Progenitor cell of endocrine pancreas (in vitro differentiated cells): Measurements from ENCODE around the gene DCBLD1. TPM values are rescaled to one million over a fixed set of nuclear protein-coding genes. Genes with fewer than 3 reads are reported as not detected.

Experiments used
- DNase-seq: peaks from one replicate; pipeline ENCODE4 v3.0.0; 2021; ENCODE audit warnings: low spot score; ENCODE audit not compliant: unreplicated experiment
- H3K27ac Mint-ChIP-seq: 2 replicates; pipeline ENCODE4 v1.8.0; 2021; ENCODE audit warnings: mild to moderate bottlenecking, moderate library complexity, mixed read lengths
- H3K27me3 Mint-ChIP-seq: 2 replicates; pipeline ENCODE4 v1.8.0; 2021; ENCODE audit warnings: mixed read lengths
- H3K36me3 Mint-ChIP-seq: 2 replicates; pipeline ENCODE4 v1.8.0; 2022; ENCODE audit warnings: mixed read lengths; ENCODE audit not compliant: insufficient read depth
- H3K4me1 Mint-ChIP-seq: 2 replicates; pipeline ENCODE4 v1.8.0; 2021; ENCODE audit warnings: low read depth, mixed read lengths
- H3K4me3 Mint-ChIP-seq: 2 replicates; pipeline ENCODE4 v1.8.0; 2021; ENCODE audit warnings: low read depth, mild to moderate bottlenecking, moderate library complexity, mixed read lengths
- H3K9me3 Mint-ChIP-seq: 2 replicates; pipeline ENCODE4 v1.8.0; 2021; ENCODE audit warnings: low read depth, mixed read lengths
- total RNA-seq: library from RNA; stranded (reverse); gene quantifications from 2 replicates; pipeline ENCODE4 v1.2.1, GENCODE V29; 2021
- TF ChIP-seq, protein P1 (sequence below): fragments of 200-600 bp; sonication (generic); IDR thresholded peaks from one replicate; pipeline ENCODE4 v1.5.0; 2021; ENCODE audit warnings: antibody characterized with exemption, mild to moderate bottlenecking; ENCODE audit not compliant: unreplicated experiment

The DCBLD1 gene
- total RNA-seq, 1 donor from 2014 or later: 37.4 TPM

DNA sequence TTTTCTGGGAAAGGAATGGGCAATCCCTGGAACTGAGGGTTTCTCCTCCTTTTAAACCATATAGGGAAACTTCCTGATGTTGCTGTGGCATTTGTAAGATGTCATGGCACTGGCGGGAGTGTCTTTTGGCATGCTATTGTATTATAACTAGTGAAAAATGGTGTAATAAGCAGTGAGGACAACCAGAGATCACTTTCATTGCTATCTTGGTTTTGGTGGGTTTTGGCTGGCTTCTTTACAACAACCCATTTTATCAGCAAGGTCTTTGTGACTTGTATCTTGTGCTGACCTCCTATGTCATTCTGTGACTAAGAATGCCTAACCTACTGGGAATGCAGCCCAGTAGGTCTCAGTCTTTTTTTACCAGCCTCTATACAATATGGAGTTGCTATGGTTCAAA lies 9.1 kb upstream of the DCBLD1 start:
- TF ChIP-seq, protein P1, sequence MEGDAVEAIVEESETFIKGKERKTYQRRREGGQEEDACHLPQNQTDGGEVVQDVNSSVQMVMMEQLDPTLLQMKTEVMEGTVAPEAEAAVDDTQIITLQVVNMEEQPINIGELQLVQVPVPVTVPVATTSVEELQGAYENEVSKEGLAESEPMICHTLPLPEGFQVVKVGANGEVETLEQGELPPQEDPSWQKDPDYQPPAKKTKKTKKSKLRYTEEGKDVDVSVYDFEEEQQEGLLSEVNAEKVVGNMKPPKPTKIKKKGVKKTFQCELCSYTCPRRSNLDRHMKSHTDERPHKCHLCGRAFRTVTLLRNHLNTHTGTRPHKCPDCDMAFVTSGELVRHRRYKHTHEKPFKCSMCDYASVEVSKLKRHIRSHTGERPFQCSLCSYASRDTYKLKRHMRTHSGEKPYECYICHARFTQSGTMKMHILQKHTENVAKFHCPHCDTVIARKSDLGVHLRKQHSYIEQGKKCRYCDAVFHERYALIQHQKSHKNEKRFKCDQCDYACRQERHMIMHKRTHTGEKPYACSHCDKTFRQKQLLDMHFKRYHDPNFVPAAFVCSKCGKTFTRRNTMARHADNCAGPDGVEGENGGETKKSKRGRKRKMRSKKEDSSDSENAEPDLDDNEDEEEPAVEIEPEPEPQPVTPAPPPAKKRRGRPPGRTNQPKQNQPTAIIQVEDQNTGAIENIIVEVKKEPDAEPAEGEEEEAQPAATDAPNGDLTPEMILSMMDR: no peak
- H3K27ac Mint-ChIP-seq: no peak overlapping the region
- DNase-seq: no peak
- H3K4me1 Mint-ChIP-seq: peaks cover 4% of the 10 kb centered on the region
- peaks cover 1% of the 10 kb centered on the region for H3K36me3 Mint-ChIP-seq
- no peak overlapping the region for H3K4me3 Mint-ChIP-seq
- no peaks in the 10 kb centered on the region for H3K27me3 Mint-ChIP-seq
- H3K9me3 Mint-ChIP-seq: no peaks in the 10 kb centered on the region

DNA sequence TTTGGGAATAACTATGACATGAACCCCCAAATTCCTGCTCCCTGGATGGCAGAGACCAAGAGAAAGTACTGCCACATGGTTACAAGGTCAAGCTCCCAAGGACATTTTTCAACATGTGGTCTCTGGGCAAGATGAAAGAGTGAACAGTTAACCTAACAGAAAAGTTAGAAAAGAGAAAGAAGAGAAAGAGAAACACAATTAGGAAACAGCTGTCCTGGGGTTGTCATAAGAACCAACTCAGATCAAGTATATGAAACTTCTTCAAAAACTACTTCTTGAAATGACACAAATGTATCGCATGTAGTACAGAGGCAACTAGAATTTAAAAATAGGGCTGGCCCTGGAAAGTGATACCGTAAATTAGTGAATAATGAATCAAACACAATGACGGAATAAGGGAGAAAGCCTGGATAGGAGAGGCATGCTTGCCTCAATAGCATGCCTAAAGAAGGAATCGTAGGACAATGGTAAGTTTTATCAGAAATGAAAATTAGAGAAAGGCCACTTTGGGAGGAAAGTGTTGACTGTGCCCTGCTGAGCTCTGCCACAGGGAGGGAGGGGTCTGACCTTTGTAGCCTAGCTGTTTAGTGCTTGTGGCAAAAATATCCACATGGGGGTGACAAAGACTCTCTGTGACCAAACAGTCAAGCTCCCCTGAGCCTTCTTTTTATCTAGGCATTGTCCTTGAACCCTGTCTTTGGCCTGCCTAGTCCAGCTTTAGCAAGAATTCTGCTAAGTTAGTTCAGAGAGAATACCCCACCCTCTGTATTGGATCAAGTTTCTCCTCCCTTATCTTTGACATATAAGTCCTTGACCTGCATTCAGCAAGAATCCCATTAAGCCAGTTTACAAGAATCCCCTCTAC lies 4.3 kb upstream of the DCBLD1 start:
- Mint-ChIP-seq H3K36me3 (peaks cover 1% of the 10 kb centered on the region), H3K4me1 (peaks cover 29% of the 10 kb centered on the region), H3K9me3 (no peaks in the 10 kb centered on the region), H3K4me3 (no peak overlapping the region), H3K27ac (peak overlapping the region; percentile 47), H3K27me3 (peaks cover 8% of the 10 kb centered on the region)
- DNase-seq: no peak
- TF ChIP-seq, protein P1: no peak

DNA sequence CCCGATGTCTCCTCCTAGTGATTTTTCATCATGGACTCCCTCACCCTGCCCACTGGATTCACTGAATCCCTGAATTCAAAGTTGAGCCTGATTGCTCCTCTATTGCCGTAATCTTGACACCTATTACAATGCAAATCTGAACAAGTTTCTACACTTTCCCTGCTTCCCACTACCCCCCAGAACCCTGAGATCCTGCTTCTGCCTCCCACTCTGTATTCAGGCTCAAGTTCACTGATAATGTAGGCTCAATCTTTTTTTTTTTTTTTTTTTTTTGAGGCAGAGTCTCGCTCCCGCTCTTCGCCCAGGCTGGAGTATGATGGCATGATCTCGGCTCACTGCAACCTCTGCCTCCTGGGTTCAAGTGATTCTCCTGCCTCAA lies 3.6 kb upstream of the DCBLD1 start:
- no peak overlapping the region for H3K4me3 Mint-ChIP-seq
- peaks cover 1% of the 10 kb centered on the region for H3K36me3 Mint-ChIP-seq
- peaks cover 33% of the 10 kb centered on the region for H3K4me1 Mint-ChIP-seq
- peaks cover 8% of the 10 kb centered on the region for H3K27me3 Mint-ChIP-seq
- TF ChIP-seq, protein P1: no peak
- peak overlapping the region; percentile 47 for H3K27ac Mint-ChIP-seq
- DNase-seq: no peak
- no peaks in the 10 kb centered on the region for H3K9me3 Mint-ChIP-seq

DNA sequence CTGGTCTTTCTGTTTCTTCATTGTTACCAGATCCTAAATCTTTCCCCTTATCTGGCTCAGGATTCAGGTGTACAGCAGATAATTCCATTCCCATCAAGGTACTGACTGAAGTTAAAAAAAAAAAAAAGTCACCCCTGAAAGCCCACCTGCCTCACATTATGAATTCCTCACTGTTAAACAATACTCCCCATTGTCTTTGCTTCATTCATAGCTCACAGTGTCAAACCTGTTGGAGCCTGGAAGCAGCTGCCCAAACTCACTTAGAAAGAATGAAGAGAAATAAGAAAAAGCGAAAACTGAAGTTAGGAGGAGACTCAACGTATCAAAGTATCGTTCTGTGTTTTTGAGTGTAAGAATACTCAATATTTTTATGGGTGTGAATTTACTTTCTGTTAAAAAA lies 1.8 kb upstream of the DCBLD1 start:
- Mint-ChIP-seq H3K27me3 (peaks cover 8% of the 10 kb centered on the region), H3K4me1 (peaks cover 42% of the 10 kb centered on the region), H3K27ac (peak overlapping the region; percentile 72), H3K36me3 (no peaks in the 10 kb centered on the region), H3K9me3 (no peaks in the 10 kb centered on the region), H3K4me3 (peak overlapping the region; percentile 3)
- TF ChIP-seq, protein P1: no peak
- no peak for DNase-seq

DNA sequence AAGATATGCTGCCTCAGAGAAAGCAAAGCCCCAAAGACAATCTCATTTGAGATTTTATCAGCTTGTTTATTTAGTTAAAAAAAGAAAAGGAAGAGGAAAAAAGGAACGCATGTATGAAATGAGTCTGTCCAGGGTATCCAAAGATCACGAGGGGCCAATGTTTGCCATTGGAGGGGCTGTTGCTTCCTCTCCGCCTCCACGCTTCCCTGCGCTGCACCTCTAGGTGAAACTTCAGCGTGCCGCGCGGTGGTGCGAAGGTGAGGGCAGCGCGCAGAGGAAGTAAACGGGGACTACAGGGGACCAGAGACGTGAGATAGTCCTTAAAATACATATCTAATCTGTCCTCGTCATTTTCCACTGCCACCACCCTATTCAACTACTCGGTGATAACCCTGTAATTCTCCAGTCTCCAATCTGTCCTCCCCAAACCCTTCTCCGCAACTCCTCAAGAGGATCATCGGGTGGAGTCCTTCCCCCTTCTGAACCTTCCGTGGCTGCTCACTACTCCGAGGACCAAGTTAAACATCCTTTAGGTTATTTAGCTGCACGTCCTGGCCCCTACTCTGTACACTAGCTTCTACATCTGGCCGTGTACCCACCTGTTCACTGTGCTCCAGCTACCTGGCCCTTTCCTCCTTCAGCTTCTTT lies 1.1 kb upstream of the DCBLD1 start:
- peak overlapping the region; percentile 79 for H3K4me3 Mint-ChIP-seq
- H3K27ac Mint-ChIP-seq: peak overlapping the region; percentile 12
- H3K36me3 Mint-ChIP-seq: peaks cover under 1% of the 10 kb centered on the region
- H3K9me3 Mint-ChIP-seq: no peaks in the 10 kb centered on the region
- TF ChIP-seq, protein P1: no peak
- no peak for DNase-seq
- H3K4me1 Mint-ChIP-seq: peaks cover 43% of the 10 kb centered on the region
- peaks cover 8% of the 10 kb centered on the region for H3K27me3 Mint-ChIP-seq
